Endothelial cell (in vitro differentiated cells): ENCODE results near the gene RELB. TPM values are rescaled to one million over a fixed set of nuclear protein-coding genes. Genes with fewer than 3 reads are reported as not detected.

Source experiments
- DNase-seq: peaks from one replicate; pipeline ENCODE4 v3.0.0; 2021; ENCODE audit warnings: low spot score
- H3K27ac Mint-ChIP-seq: one replicate; pipeline ENCODE4 v1.8.0; 2021; ENCODE audit warnings: mixed read lengths, inconsistent platforms; ENCODE audit not compliant: unreplicated experiment
- H3K27me3 Mint-ChIP-seq: one replicate; pipeline ENCODE4 v1.8.0; 2021; ENCODE audit warnings: mild to moderate bottlenecking, moderate library complexity, mixed read lengths, inconsistent platforms; ENCODE audit not compliant: unreplicated experiment
- H3K36me3 Mint-ChIP-seq: one replicate; pipeline ENCODE4 v1.8.0; 2021; ENCODE audit warnings: mild to moderate bottlenecking, low read depth, mixed read lengths, inconsistent platforms; ENCODE audit not compliant: unreplicated experiment
- H3K4me1 Mint-ChIP-seq: one replicate; pipeline ENCODE4 v1.8.0; 2021; ENCODE audit warnings: mild to moderate bottlenecking, mixed read lengths, inconsistent platforms; ENCODE audit not compliant: unreplicated experiment
- H3K4me3 Mint-ChIP-seq: one replicate; pipeline ENCODE4 v1.8.0; 2021; ENCODE audit warnings: mild to moderate bottlenecking, mixed read lengths, inconsistent platforms; ENCODE audit not compliant: unreplicated experiment
- H3K9me3 Mint-ChIP-seq: one replicate; pipeline ENCODE4 v1.8.0; 2021; ENCODE audit warnings: mixed read lengths, inconsistent platforms; ENCODE audit not compliant: unreplicated experiment
- CTCF ChIP-seq: fragments of 200-600 bp; sonication (generic); IDR thresholded peaks from one replicate; pipeline ENCODE4 v1.5.0; 2021; ENCODE audit warnings: antibody characterized with exemption; ENCODE audit not compliant: unreplicated experiment
- total RNA-seq: library from RNA; stranded (reverse); fragmentation: NEBNext Ultra II Directional; extraction: Animal tissue kit (Norgen Biotek cat#: 25700); gene quantifications from one replicate; pipeline ENCODE4 v1.2.1, GENCODE V29; 2021; ENCODE audit not compliant: unreplicated experiment

The RELB gene
- total RNA-seq, 1 donor from 2014 or later, result 8.2 TPM

- H3K4me1 Mint-ChIP-seq, result peaks cover 6% of the 10 kb centered on the region
- peak; percentile 87 for DNase-seq
- peaks cover 55% of the 10 kb centered on the region for H3K36me3 Mint-ChIP-seq
- H3K27ac Mint-ChIP-seq, result no peak overlapping the region
- no peaks in the 10 kb centered on the region for H3K9me3 Mint-ChIP-seq
- H3K4me3 Mint-ChIP-seq, result no peak overlapping the region
- peaks cover 4% of the 10 kb centered on the region for H3K27me3 Mint-ChIP-seq
- TF ChIP-seq CTCF, result peak; percentile 94
Measured at GRCh38 chr19:45059258-45059965, 58.1 kb downstream of the RELB start.

- Mint-ChIP-seq H3K27me3 (peaks cover 4% of the 10 kb centered on the region), H3K4me1 (peaks cover 6% of the 10 kb centered on the region), H3K36me3 (peaks cover 46% of the 10 kb centered on the region), H3K27ac (no peak overlapping the region), H3K4me3 (no peak overlapping the region), H3K9me3 (no peaks in the 10 kb centered on the region)
- no peak for DNase-seq
- no peak for TF ChIP-seq CTCF
Measured at GRCh38 chr19:45061965-45062364, 60.7 kb downstream of the RELB start.

- Mint-ChIP-seq H3K9me3 (no peaks in the 10 kb centered on the region), H3K27me3 (peaks cover 4% of the 10 kb centered on the region), H3K4me3 (no peak overlapping the region), H3K4me1 (peaks cover 3% of the 10 kb centered on the region), H3K36me3 (peaks cover 34% of the 10 kb centered on the region), H3K27ac (peak overlapping the region; percentile 24)
- DNase-seq, result no peak
- no peak for TF ChIP-seq CTCF
Measured at GRCh38 chr19:45063851-45064801, 62.9 kb downstream of the RELB start.

GRCh38 chr19:45066921-45067661, 65.8 kb downstream of the RELB start:
- H3K27me3 Mint-ChIP-seq, result peaks cover 2% of the 10 kb centered on the region
- peaks cover 31% of the 10 kb centered on the region for H3K36me3 Mint-ChIP-seq
- no peaks in the 10 kb centered on the region for H3K9me3 Mint-ChIP-seq
- peak overlapping the region; percentile 47 for H3K4me3 Mint-ChIP-seq
- no peak for DNase-seq
- no peak overlapping the region for H3K27ac Mint-ChIP-seq
- H3K4me1 Mint-ChIP-seq, result no peaks in the 10 kb centered on the region
- no peak for TF ChIP-seq CTCF
